NT2/D1 (cell line): ENCODE data around the gene CEP76.

Experiments
- SUZ12 ChIP-seq: IDR thresholded peaks from 2 replicates; pipeline ENCODE4 v1.6.1; 2011; ENCODE audit not compliant: insufficient read length, insufficient read depth; ENCODE audit errors: extremely low read depth
- YY1 ChIP-seq: IDR thresholded peaks from 2 replicates; pipeline ENCODE4 v1.6.1; 2011; ENCODE audit not compliant: insufficient read length, insufficient read depth
- ZNF274 ChIP-seq: IDR thresholded peaks from 2 replicates; pipeline ENCODE4 v1.6.1; 2011; ENCODE audit warnings: mild to moderate bottlenecking, low read depth, low read length

- TF ChIP-seq ZNF274 (no peak), YY1 (no peak), SUZ12 (no peak)
These were observed 8.5 kb downstream of the CEP76 start for GRCh38 chr18:12694032-12694431.
